ENCODE measurements around the gene PXT1. TPM values are rescaled to one million over a fixed set of nuclear protein-coding genes. Genes with fewer than 3 reads are reported as not detected.

Gene PXT1
- total RNA-seq, 2 experiments from 2014 or later, result 0.22 to 0.36 TPM

DNA sequence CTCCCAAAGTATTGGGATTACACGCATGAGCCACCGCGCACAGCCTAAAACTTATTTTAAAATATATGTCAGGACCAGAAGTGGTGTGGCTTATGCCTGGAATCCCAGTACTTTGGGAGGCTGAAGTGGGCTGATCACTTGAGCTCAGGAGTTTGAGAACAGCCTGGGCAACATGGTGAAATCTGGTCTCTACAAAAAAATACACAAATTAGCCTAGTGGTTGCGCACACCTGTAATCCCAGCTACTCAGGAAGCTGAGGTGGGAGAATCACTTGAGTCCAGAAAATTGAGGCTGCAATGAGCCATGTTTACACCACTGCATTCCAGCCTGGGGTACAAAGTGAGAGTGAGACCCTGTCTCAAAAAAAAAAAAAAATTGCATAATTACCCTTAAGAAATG lies 13.7 kb downstream of the PXT1 start:
- DNase-seq (no peak), ATAC-seq (no peak)
- ChIA-PET POLR2A (interaction anchor here (0.9 kb wide), 1 partner anchor 33 kb away, joined by 3 read pairs; no protein-coding TSS in a partner anchor), CTCF (no interaction called here)
- TF ChIP-seq, protein P1, sequence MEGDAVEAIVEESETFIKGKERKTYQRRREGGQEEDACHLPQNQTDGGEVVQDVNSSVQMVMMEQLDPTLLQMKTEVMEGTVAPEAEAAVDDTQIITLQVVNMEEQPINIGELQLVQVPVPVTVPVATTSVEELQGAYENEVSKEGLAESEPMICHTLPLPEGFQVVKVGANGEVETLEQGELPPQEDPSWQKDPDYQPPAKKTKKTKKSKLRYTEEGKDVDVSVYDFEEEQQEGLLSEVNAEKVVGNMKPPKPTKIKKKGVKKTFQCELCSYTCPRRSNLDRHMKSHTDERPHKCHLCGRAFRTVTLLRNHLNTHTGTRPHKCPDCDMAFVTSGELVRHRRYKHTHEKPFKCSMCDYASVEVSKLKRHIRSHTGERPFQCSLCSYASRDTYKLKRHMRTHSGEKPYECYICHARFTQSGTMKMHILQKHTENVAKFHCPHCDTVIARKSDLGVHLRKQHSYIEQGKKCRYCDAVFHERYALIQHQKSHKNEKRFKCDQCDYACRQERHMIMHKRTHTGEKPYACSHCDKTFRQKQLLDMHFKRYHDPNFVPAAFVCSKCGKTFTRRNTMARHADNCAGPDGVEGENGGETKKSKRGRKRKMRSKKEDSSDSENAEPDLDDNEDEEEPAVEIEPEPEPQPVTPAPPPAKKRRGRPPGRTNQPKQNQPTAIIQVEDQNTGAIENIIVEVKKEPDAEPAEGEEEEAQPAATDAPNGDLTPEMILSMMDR (IDR thresholded peaks at IDR 0.05), result no peak
- Mint-ChIP-seq H3K27me3 (no peaks in the 10 kb centered on the region), H3K9me3 (no peaks in the 10 kb centered on the region), H3K4me3 (no peak overlapping the region), H3K4me1 (ENCODE audit: low read depth) (peaks cover 7% of the 10 kb centered on the region), H3K27ac (no peak overlapping the region), H3K36me3 (ENCODE audit: low read depth) (no peaks in the 10 kb centered on the region)
- intact Hi-C loops (cut with micrococcal nuclease), result no loop called here

DNA sequence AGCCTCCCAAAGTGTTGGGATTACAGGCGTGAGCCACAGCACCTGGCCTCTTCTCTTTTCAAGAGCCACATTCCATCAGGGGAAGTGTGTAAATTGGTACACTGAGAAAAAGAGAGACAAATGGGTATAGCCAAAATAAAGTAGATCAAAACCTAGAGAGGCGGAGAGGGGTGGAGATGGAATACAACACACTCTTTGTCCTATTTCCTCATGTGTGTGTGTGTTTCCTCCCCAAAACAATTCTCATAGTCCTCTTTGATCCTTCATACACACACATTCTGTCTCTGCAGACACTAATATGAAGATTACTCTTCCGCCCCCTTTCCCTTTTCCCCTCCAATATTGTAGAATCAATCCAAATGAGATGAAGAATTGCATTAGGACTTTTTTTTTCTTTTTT lies 16.0 kb downstream of the PXT1 start:
- Mint-ChIP-seq H3K27ac (no peak overlapping the region), H3K27me3 (no peaks in the 10 kb centered on the region), H3K9me3 (no peaks in the 10 kb centered on the region), H3K4me1 (ENCODE audit: low read depth) (peaks cover 11% of the 10 kb centered on the region), H3K4me3 (no peak overlapping the region), H3K36me3 (ENCODE audit: low read depth) (no peaks in the 10 kb centered on the region)
- ChIA-PET POLR2A (no interaction called here), CTCF (no interaction called here)
- DNase-seq, result no peak
- ATAC-seq, result no peak
- TF ChIP-seq, protein P1 (IDR thresholded peaks at IDR 0.05), result no peak
- intact Hi-C loops (cut with micrococcal nuclease), result no loop called here

DNA sequence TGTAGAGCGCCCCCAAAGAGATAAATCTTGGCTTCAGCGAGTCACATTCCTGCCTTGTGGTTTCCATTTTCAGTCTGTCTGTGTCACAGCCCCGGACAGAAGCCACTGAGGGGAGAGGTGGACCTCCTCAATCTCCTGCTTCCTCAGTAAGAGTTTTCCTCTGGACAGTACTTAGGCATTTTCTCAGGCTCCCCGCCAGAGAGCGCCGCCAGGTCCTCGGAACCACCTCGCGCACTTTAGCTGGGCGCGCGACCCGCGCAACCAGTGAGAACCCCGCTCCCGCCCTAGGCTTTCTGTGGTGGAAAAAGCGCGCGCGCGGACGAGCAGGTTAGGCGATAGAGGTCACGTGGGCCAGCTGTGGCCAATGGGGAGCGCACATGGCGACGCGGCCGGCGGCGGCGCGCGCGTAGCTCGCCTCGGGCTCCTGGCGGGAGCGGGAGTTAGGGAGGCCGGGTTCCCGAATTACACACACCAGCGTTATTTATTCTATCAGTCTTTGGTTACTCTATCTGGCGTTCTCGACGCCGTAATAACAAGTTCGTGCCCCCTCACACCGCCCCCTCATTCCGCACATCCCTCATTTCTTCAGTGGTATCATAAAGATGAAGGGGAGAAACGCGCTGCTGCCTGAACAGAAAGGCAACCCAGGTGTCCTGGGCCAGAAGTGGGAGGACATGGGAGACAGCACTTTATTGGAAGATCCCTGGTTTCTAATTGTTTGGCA lies 19.4 kb downstream of the PXT1 start:
- ATAC-seq (peak; percentile 96), DNase-seq (peak; percentile 99)
- ChIA-PET CTCF (interaction anchor here (0.7 to 3.1 kb wide), 20 partner anchors 9 to 185 kb away, joined by 3 to 11 read pairs (median 4); partner anchors contain the start of genes KCTD20 and PXT1), POLR2A (interaction anchor here (0.6 to 1.6 kb wide), 6 partner anchors 12 to 449 kb away, joined by 3 to 7 read pairs (median 5); partner anchors contain the start of genes KCTD20, PXT1 and SRSF3)
- Mint-ChIP-seq H3K36me3 (ENCODE audit: low read depth) (no peaks in the 10 kb centered on the region), H3K4me3 (peak overlapping the region; percentile 77), H3K4me1 (ENCODE audit: low read depth) (peaks cover 11% of the 10 kb centered on the region), H3K9me3 (no peaks in the 10 kb centered on the region), H3K27ac (peak overlapping the region; percentile 89), H3K27me3 (no peaks in the 10 kb centered on the region)
- TF ChIP-seq, protein P1 (IDR thresholded peaks at IDR 0.05), result peak; percentile 67
- intact Hi-C loops (cut with micrococcal nuclease), result loop anchor here (5.0 kb wide), 1 partner anchor 124 kb away; the partner anchor contains the start of gene STK38

DNA sequence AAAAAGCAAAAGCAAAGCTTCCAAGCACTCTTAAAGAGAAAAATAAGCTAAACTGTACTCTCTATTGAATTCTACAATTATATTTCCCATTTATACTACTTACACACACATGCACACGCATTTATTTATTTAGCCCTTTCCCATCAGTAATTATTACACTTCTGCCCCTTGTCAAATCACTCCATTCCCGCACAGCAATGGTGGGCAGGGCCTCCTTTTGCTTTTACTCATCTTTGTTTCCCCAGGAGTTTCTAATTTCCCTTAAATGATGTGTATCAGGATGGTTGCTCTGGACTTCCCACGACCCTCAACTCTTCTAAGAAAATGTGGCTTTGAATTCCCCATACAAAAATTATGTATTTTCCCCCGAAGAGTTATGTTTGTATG lies 19.9 kb downstream of the PXT1 start:
- H3K4me1 Mint-ChIP-seq (ENCODE audit: low read depth), result peaks cover 11% of the 10 kb centered on the region
- TF ChIP-seq, protein P1 (IDR thresholded peaks at IDR 0.05), result no peak
- POLR2A ChIA-PET, result interaction anchor here (0.5 to 1.6 kb wide), 4 partner anchors 9 to 449 kb away, joined by 3 to 6 read pairs (median 4); partner anchors contain the start of genes KCTD20 and PXT1
- H3K27me3 Mint-ChIP-seq, result no peaks in the 10 kb centered on the region
- no peaks in the 10 kb centered on the region for H3K9me3 Mint-ChIP-seq
- DNase-seq (no peak), ATAC-seq (peak; percentile 3)
- intact Hi-C loops (cut with micrococcal nuclease), result loop anchor here (5.0 kb wide), 1 partner anchor 125 kb away; the partner anchor contains the start of gene STK38
- no peaks in the 10 kb centered on the region for H3K36me3 Mint-ChIP-seq (ENCODE audit: low read depth)
- peak overlapping the region; percentile 89 for H3K27ac Mint-ChIP-seq
- peak overlapping the region; percentile 77 for H3K4me3 Mint-ChIP-seq
- CTCF ChIA-PET, result interaction anchor here (0.7 to 3.1 kb wide), 15 partner anchors 10 to 157 kb away, joined by 3 to 11 read pairs (median 4); partner anchors contain the start of genes KCTD20 and PXT1

DNA sequence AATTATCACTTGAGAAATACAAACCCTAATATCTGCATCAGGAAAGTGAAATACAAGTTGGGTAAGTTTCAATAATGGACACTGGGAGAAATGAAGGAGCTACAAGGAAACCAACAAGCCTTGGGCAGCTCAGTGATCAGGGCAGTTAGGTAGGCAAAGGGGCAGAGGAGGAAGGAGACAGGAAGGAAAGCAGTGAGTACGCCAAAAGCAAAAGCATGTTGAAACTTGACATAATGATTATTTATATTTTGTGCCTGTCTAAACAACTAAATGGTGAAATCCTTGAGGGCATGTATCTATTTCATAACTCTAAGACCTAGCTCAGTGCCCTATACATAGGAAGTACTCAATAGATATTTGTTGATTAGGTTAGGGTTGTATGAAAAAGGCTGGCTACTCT lies 23.3 kb downstream of the PXT1 start:
- H3K4me1 Mint-ChIP-seq (ENCODE audit: low read depth), result peaks cover 10% of the 10 kb centered on the region
- CTCF ChIA-PET, result interaction anchor here (1.1 to 1.3 kb wide), 3 partner anchors 14 to 341 kb away, joined by 3 to 4 read pairs (median 3); no protein-coding TSS in a partner anchor
- TF ChIP-seq, protein P1 (IDR thresholded peaks at IDR 0.05), result no peak
- no peak overlapping the region for H3K27ac Mint-ChIP-seq
- no peaks in the 10 kb centered on the region for H3K36me3 Mint-ChIP-seq (ENCODE audit: low read depth)
- ATAC-seq (no peak), DNase-seq (no peak)
- no peaks in the 10 kb centered on the region for H3K27me3 Mint-ChIP-seq
- POLR2A ChIA-PET, result interaction anchor here (0.7 kb wide), 1 partner anchor 174 kb away, joined by 3 read pairs; no protein-coding TSS in a partner anchor
- H3K4me3 Mint-ChIP-seq, result no peak overlapping the region
- intact Hi-C loops (cut with micrococcal nuclease), result no loop called here
- H3K9me3 Mint-ChIP-seq, result no peaks in the 10 kb centered on the region
